HFFc6 (cell line): Measurements from ENCODE around the gene ST8SIA1. TPM values are rescaled to one million over a fixed set of nuclear protein-coding genes. Genes with fewer than 3 reads are reported as not detected.

Experiments used
- DNase-seq: peaks from one replicate; pipeline ENCODE4 v3.0.0-alpha.2; 2018
- H3K27ac Mint-ChIP-seq: 2 replicates; pipeline ENCODE4 v1.8.0; 2020; ENCODE audit warnings: mild to moderate bottlenecking, mixed read lengths
- H3K27me3 Mint-ChIP-seq: 2 replicates; pipeline ENCODE4 v1.8.0; 2021; ENCODE audit warnings: mild to moderate bottlenecking, moderate library complexity, mixed read lengths; ENCODE audit not compliant: insufficient read depth
- H3K36me3 Mint-ChIP-seq: 2 replicates; pipeline ENCODE4 v1.8.0; 2021; ENCODE audit warnings: low read depth, mixed read lengths
- H3K4me1 Mint-ChIP-seq: 2 replicates; pipeline ENCODE4 v1.8.0; 2020; ENCODE audit warnings: low read depth, mixed read lengths
- H3K4me3 Mint-ChIP-seq: 2 replicates; pipeline ENCODE4 v1.8.0; 2020; ENCODE audit warnings: mild to moderate bottlenecking, moderate library complexity, mixed read lengths
- H3K9me3 Mint-ChIP-seq: 2 replicates; pipeline ENCODE4 v1.8.0; 2020; ENCODE audit warnings: mild to moderate bottlenecking, mixed read lengths
- CTCF ChIP-seq: fragments of 200-600 bp; sonication (generic); IDR thresholded peaks from 2 replicates; pipeline ENCODE4 v1.5.0; 2021; ENCODE audit warnings: antibody characterized with exemption, mild to moderate bottlenecking
- total RNA-seq, 6 experiments: library from RNA; stranded (reverse); fragmentation: NEBNext Ultra II Directional; extraction: Animal tissue kit (Norgen Biotek cat#: 25700); gene quantifications; 2 replicates in 1 of 6; 3 replicates in 5 of 6; pipeline ENCODE4 v1.2.3, GENCODE V29; 2021

Gene ST8SIA1
- total RNA-seq, 6 experiments from 2014 or later = not detected

GRCh38 chr12:22256041-22256441 is 78.5 kb downstream of the ST8SIA1 start:
- no peaks in the 10 kb centered on the region for H3K36me3 Mint-ChIP-seq
- H3K27me3 Mint-ChIP-seq = peaks cover 8% of the 10 kb centered on the region
- H3K27ac Mint-ChIP-seq = no peak overlapping the region
- no peaks in the 10 kb centered on the region for H3K9me3 Mint-ChIP-seq
- H3K4me1 Mint-ChIP-seq = no peaks in the 10 kb centered on the region
- no peak overlapping the region for H3K4me3 Mint-ChIP-seq
- TF ChIP-seq CTCF = no peak
- no peak for DNase-seq

GRCh38 chr12:22255097-22255496 is 79.4 kb downstream of the ST8SIA1 start:
- Mint-ChIP-seq H3K36me3 (no peaks in the 10 kb centered on the region), H3K9me3 (no peaks in the 10 kb centered on the region), H3K27ac (no peak overlapping the region), H3K4me1 (no peaks in the 10 kb centered on the region), H3K4me3 (no peak overlapping the region), H3K27me3 (peaks cover 9% of the 10 kb centered on the region)
- TF ChIP-seq CTCF = no peak
- no peak for DNase-seq

GRCh38 chr12:22254478-22254877 is 80.0 kb downstream of the ST8SIA1 start:
- TF ChIP-seq CTCF = no peak
- Mint-ChIP-seq H3K36me3 (no peaks in the 10 kb centered on the region), H3K4me3 (no peak overlapping the region), H3K4me1 (no peaks in the 10 kb centered on the region), H3K9me3 (no peaks in the 10 kb centered on the region), H3K27me3 (peaks cover 8% of the 10 kb centered on the region; the same call in 1 of the 2 replicates), H3K27ac (no peak overlapping the region)
- DNase-seq = no peak

- no peak for DNase-seq
- TF ChIP-seq CTCF = no peak
- H3K4me3 Mint-ChIP-seq = no peak overlapping the region
Measured at GRCh38 chr12:22252057-22252456, 82.5 kb downstream of the ST8SIA1 start.

GRCh38 chr12:22250762-22251161 is 83.7 kb downstream of the ST8SIA1 start:
- Mint-ChIP-seq H3K4me3 (no peak overlapping the region), H3K4me1 (no peaks in the 10 kb centered on the region), H3K27ac (no peak overlapping the region)

More at GRCh38 chr12:22252057-22252456, 82.5 kb downstream of the ST8SIA1 start:
- Mint-ChIP-seq H3K4me1 (no peaks in the 10 kb centered on the region), H3K27me3 (peaks cover 7% of the 10 kb centered on the region), H3K9me3 (no peaks in the 10 kb centered on the region), H3K27ac (no peak overlapping the region), H3K36me3 (no peaks in the 10 kb centered on the region)

More at GRCh38 chr12:22250762-22251161, 83.7 kb downstream of the ST8SIA1 start:
- no peaks in the 10 kb centered on the region for H3K36me3 Mint-ChIP-seq
- no peak for DNase-seq
- H3K9me3 Mint-ChIP-seq = no peaks in the 10 kb centered on the region
- peaks cover 6% of the 10 kb centered on the region for H3K27me3 Mint-ChIP-seq
- TF ChIP-seq CTCF = no peak
